Vagina (tissue), 2 donors: ENCODE measurements around the gene TGM4. TPM values are rescaled to one million over a fixed set of nuclear protein-coding genes. Genes with fewer than 3 reads are reported as not detected.

Experiments used
- DNase-seq, 2 donors: peaks; one replicate each; pipeline ENCODE4 v3.0.0-alpha.2; 2017; ENCODE audit errors: extremely low spot score in 2 of 2
- H3K27ac ChIP-seq: fragments of 200-600 bp; sonication (generic); one replicate; pipeline ENCODE4 v1.5.1; 2019
- H3K27me3 ChIP-seq: fragments of 200-600 bp; sonication (generic); one replicate; pipeline ENCODE4 v1.5.1; 2019
- H3K36me3 ChIP-seq, 2 donors: fragments of 200-600 bp; sonication (generic); one replicate each; pipeline ENCODE4 v1.5.1; 2017 to 2019
- H3K4me1 ChIP-seq: fragments of 200-600 bp; sonication (generic); one replicate; pipeline ENCODE4 v1.5.1; 2019
- H3K4me3 ChIP-seq, 2 donors: fragments of 200-600 bp; sonication (generic); 1 replicate in 1 of 2; 2 replicates in 1 of 2; pipeline ENCODE4 v1.5.1; 2016 to 2019
- H3K9me3 ChIP-seq: fragments of 200-600 bp; sonication (generic); one replicate; pipeline ENCODE4 v1.5.1; 2019
- POLR2A ChIP-seq, 2 donors: fragments of 450-650 bp; IDR thresholded peaks; one replicate each; pipeline ENCODE4 v1.6.1; 2017; ENCODE audit warnings: antibody characterized with exemption in 2 of 2, mild to moderate bottlenecking in 2 of 2, moderate library complexity in 2 of 2
- POLR2AphosphoS5 ChIP-seq, 2 donors: sonication (generic); formaldehyde crosslinking; IDR thresholded peaks; one replicate each; pipeline ENCODE4 v1.9.0; 2017; ENCODE audit warnings: antibody characterized with exemption in 2 of 2, mild to moderate bottlenecking in 2 of 2, low read depth in 1 of 2; ENCODE audit not compliant: insufficient read depth in 1 of 2
- intact Hi-C: fragments of 100-400 bp; cut with DNase I; formaldehyde crosslinking; loops from one replicate; pipeline ENCODE4 v1.15.1; 2023
- total RNA-seq: library from RNA; depleted of rRNA; stranded (reverse); fragments of >200 nt; gene quantifications from one replicate; pipeline ENCODE4 v1.2.3, GENCODE V29; 2016
- TF ChIP-seq, protein P1 (sequence below), 3 experiments: fragments of 450-650 bp in 2 of 3; fragments of 200-600 bp in 1 of 3; sonication (generic) in 1 of 3; IDR thresholded peaks; one replicate each; pipeline ENCODE4 v1.5.1; 2017 to 2019; ENCODE audit warnings: antibody characterized with exemption in 3 of 3, mild to moderate bottlenecking in 2 of 3, moderate library complexity in 2 of 3

TGM4 gene
- total RNA-seq, 1 donor from 2014 or later, result not detected

DNA sequence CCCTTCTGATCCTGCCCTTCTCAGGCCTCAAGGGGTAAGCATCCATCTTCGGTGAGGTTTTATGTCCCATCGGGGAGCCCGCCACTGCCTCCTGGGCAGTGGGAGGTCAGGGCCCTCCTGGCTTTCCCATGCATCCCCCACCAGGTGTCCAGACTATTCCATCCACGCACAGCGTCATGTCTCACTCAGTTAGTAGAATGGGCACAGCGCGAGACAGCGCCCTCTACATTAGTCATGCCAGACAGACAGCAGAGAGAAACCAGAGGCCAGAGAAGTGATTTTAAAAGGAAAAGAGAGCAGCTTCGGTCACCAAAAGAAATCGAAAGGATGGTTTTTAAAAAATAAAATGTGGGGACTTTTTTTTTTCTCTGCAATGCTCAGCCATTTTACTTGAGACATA lies 51.8 kb downstream of the TGM4 start:
- Histone ChIP-seq H3K4me1 (no peaks in the 10 kb centered on the region), H3K9me3 (no peaks in the 10 kb centered on the region), H3K27me3 (no peaks in the 10 kb centered on the region), H3K27ac (no peak overlapping the region), H3K36me3 (peaks cover 0 to 45% of the 10 kb centered on the region in 2 donors), H3K4me3 (no peak overlapping the region)
- TF ChIP-seq POLR2A (IDR thresholded peaks at IDR 0.05) (no peak), POLR2AphosphoS5 (IDR thresholded peaks at IDR 0.05; ENCODE audit: insufficient read depth in 1 of 2, low read depth in 1 of 2) (no peak)
- TF ChIP-seq, protein P1, sequence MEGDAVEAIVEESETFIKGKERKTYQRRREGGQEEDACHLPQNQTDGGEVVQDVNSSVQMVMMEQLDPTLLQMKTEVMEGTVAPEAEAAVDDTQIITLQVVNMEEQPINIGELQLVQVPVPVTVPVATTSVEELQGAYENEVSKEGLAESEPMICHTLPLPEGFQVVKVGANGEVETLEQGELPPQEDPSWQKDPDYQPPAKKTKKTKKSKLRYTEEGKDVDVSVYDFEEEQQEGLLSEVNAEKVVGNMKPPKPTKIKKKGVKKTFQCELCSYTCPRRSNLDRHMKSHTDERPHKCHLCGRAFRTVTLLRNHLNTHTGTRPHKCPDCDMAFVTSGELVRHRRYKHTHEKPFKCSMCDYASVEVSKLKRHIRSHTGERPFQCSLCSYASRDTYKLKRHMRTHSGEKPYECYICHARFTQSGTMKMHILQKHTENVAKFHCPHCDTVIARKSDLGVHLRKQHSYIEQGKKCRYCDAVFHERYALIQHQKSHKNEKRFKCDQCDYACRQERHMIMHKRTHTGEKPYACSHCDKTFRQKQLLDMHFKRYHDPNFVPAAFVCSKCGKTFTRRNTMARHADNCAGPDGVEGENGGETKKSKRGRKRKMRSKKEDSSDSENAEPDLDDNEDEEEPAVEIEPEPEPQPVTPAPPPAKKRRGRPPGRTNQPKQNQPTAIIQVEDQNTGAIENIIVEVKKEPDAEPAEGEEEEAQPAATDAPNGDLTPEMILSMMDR (IDR thresholded peaks at IDR 0.05), result no peak
- DNase-seq, result no peak
- intact Hi-C loops, result no loop called here

DNA sequence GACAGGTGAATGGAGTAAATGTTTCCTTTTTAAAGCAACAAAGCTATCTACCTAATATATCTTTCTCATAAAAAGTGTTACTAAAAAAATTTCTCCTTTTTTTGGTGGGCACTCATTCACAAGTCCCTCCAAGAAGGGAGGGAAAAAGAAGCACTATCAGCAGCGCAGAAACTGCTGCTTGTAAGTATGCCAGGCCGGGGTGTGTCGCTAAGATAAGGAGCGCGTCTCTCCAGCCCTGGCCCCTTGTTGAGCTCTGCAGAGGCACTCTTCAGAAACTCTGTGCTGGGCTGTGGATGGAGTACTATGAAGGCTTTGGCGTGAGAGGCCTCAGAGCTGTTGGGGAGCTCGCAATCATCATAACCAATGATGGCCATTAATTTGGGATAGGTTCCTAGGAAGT lies 52.5 kb downstream of the TGM4 start:
- Histone ChIP-seq H3K36me3 (peaks cover 0 to 46% of the 10 kb centered on the region in 2 donors), H3K4me3 (no peak overlapping the region)
- intact Hi-C loops, result no loop called here

DNA sequence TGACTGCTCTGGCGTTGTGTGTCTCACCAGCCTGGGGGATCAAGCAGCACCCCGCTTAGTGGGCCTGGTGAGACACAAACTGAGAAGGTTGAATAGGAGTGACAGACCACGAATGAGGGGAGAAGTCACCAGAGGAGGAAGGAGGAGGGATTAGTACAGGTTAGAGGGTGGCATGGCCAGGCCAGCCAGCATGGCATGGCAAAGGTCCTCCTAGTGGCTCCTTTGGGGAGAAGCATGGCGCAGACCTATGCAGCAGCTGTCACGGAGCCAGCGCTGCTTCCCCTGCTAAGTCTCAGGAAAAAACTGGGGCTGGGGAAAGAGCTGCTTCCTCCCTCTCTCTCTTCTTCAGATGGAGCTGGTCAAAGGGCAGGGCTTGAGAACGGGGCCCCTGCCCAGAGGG lies 53.0 kb downstream of the TGM4 start:
- TF ChIP-seq, protein P1 (IDR thresholded peaks at IDR 0.05), result no peak
- TF ChIP-seq POLR2A (IDR thresholded peaks at IDR 0.05) (no peak), POLR2AphosphoS5 (IDR thresholded peaks at IDR 0.05; ENCODE audit: insufficient read depth in 1 of 2, low read depth in 1 of 2) (no peak)
- Histone ChIP-seq H3K27ac (no peak overlapping the region), H3K27me3 (no peaks in the 10 kb centered on the region), H3K4me3 (no peak overlapping the region), H3K4me1 (no peaks in the 10 kb centered on the region), H3K36me3 (peaks cover 0 to 50% of the 10 kb centered on the region in 2 donors), H3K9me3 (no peaks in the 10 kb centered on the region)
- intact Hi-C loops, result no loop called here
- no peak for DNase-seq

More for the DNA sequence above, 52.5 kb downstream of the TGM4 start:
- TF ChIP-seq POLR2AphosphoS5 (IDR thresholded peaks at IDR 0.05; ENCODE audit: insufficient read depth in 1 of 2, low read depth in 1 of 2) (no peak), POLR2A (IDR thresholded peaks at IDR 0.05) (no peak)
- TF ChIP-seq, protein P1 (IDR thresholded peaks at IDR 0.05), result no peak
- DNase-seq, result no peak
- no peaks in the 10 kb centered on the region for H3K27me3 ChIP-seq
- no peaks in the 10 kb centered on the region for H3K4me1 ChIP-seq
- no peak overlapping the region for H3K27ac ChIP-seq
- no peaks in the 10 kb centered on the region for H3K9me3 ChIP-seq

DNA sequence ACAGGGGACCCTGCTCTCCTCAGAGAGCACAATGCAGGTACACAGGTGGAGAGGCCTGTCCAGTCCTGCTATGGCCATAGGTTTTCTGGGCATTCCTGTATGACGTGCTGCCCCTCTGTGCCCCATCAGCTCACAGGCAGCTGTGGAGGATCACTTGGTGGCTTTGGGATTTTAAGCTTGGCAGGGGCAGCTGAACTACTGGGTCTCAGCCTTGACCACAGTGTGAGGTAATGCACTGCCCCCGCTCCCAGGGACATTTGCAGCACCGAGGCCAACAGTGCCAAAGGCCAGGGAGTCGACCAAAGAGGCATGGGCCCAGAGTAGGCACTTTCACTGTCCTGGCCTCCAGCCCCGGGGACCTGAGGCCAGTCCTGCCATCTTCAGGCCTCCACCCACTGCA lies 55.4 kb downstream of the TGM4 start:
- Histone ChIP-seq H3K36me3 (peaks cover 0 to 57% of the 10 kb centered on the region in 2 donors), H3K4me3 (no peak overlapping the region), H3K9me3 (no peaks in the 10 kb centered on the region), H3K4me1 (no peaks in the 10 kb centered on the region), H3K27ac (no peak overlapping the region), H3K27me3 (no peaks in the 10 kb centered on the region)
- no peak for DNase-seq
- intact Hi-C loops, result no loop called here
- TF ChIP-seq POLR2A (IDR thresholded peaks at IDR 0.05) (no peak), POLR2AphosphoS5 (IDR thresholded peaks at IDR 0.05; ENCODE audit: insufficient read depth in 1 of 2, low read depth in 1 of 2) (no peak)
- TF ChIP-seq, protein P1 (IDR thresholded peaks at IDR 0.05), result no peak

DNA sequence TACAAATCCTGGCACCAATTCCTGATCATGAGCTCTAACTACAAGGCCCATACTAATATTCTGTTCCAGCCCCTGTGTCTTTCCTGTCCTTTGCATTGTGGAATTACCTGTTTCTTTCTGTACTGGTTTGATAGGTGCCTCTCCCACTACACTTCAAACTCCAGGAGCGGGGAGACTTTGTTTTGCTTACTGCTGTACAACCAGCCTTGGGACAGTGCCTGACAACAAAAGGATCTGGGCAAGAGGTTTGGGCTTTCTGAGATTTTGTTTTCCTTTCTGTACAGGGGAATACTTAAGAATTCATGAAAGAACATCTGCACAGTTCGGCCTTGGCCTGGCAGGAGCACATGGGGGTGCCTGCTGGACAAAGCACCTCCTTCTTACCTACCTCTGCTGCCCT lies 56.5 kb downstream of the TGM4 start:
- no peak overlapping the region for H3K4me3 ChIP-seq
- no peaks in the 10 kb centered on the region for H3K9me3 ChIP-seq
- no peak for TF ChIP-seq POLR2AphosphoS5 (IDR thresholded peaks at IDR 0.05; ENCODE audit: insufficient read depth in 1 of 2, low read depth in 1 of 2)
- TF ChIP-seq, protein P1 (IDR thresholded peaks at IDR 0.05), result no peak
- H3K4me1 ChIP-seq, result no peaks in the 10 kb centered on the region
- no peak for DNase-seq
- intact Hi-C loops, result no loop called here
- H3K27me3 ChIP-seq, result no peaks in the 10 kb centered on the region
- H3K27ac ChIP-seq, result no peak overlapping the region
- peaks cover 0 to 50% of the 10 kb centered on the region in 2 donors for H3K36me3 ChIP-seq
